Mesodermal cell (in vitro differentiated cells): Measurements from ENCODE around the gene TMEM63C.
"Not testable (repeated sequence)": the region's sequence is repeated elsewhere in the genome, so short reads cannot be mapped to it uniquely, and the experiment has no call there.

Source experiments
- H3K27ac ChIP-seq: 2 replicates; pipeline ENCODE4 v1.7.0; 2013; ENCODE audit warnings: mild to moderate bottlenecking, low read depth, low read length, moderate library complexity; ENCODE audit not compliant: severe bottlenecking
- H3K36me3 ChIP-seq: 2 replicates; pipeline ENCODE4 v1.7.1; 2013; ENCODE audit warnings: mild to moderate bottlenecking, low read length, moderate library complexity; ENCODE audit not compliant: control insufficient read depth, insufficient read depth
- H3K4me1 ChIP-seq: one replicate; pipeline ENCODE4 v1.7.1; 2013; ENCODE audit warnings: mild to moderate bottlenecking, low read length; ENCODE audit not compliant: insufficient read depth, control insufficient read depth, poor library complexity, severe bottlenecking
- H3K4me3 ChIP-seq: 2 replicates; pipeline ENCODE4 v1.7.0; 2013; ENCODE audit warnings: low read length, control low read depth, mild to moderate bottlenecking; ENCODE audit not compliant: insufficient read depth, poor library complexity, severe bottlenecking; ENCODE audit errors: extremely low read depth
- H3K9me3 ChIP-seq: 2 replicates; pipeline ENCODE4 v1.7.1; 2013; ENCODE audit warnings: mild to moderate bottlenecking, low read length, moderate library complexity; ENCODE audit not compliant: control insufficient read depth
- WGBS, 2 experiments: methylation state at CpG; one replicate each; pipeline ENCODE4 v1.1.5; 2013; ENCODE audit warnings: missing lambda C conversion rate in 2 of 2; ENCODE audit not compliant: insufficient coverage in 2 of 2; 5-methylcytosine and 5-hydroxymethylcytosine counted together

Gene TMEM63C

GRCh38 chr14:77279719-77280118 lies 98.1 kb downstream of the TMEM63C start:
- Histone ChIP-seq H3K36me3 (peaks cover 55% of the 10 kb centered on the region), H3K9me3 (no peaks in the 10 kb centered on the region), H3K4me3 (no peak overlapping the region), H3K4me1 (no peaks in the 10 kb centered on the region), H3K27ac (no peak overlapping the region)
- whole genome bisulfite sequencing, 2 experiments = 79 to 97% methylated on average over 12 of the region's 13 CpGs

DNA sequence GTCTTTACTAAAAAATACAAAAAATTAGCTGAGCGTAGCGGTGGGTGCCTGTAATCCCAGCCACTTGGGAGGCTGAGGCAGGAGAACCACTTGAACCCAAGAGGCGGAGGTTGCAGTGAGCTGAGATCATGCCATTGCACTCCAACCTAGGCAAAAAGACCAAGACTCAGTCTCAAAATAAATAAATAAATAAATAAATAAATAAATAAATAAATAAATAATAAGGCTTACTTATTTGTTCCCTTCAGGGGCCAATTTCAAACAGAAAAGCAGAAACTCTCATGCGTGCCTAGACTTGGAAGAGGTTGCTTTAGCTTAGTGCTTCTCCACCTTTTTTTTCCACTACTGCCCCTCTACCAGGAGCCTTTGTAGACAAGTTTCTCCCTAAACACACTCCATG lies 99.3 kb downstream of the TMEM63C start:
- H3K9me3 ChIP-seq, H3K4me1 ChIP-seq, H3K4me3 ChIP-seq, H3K27ac ChIP-seq: not testable (repeated sequence)
- H3K36me3 ChIP-seq = peaks cover 67% of the 10 kb centered on the region
- WGBS, 2 experiments = 100% methylated on average over 2 to 3 of the region's 4 CpGs

DNA sequence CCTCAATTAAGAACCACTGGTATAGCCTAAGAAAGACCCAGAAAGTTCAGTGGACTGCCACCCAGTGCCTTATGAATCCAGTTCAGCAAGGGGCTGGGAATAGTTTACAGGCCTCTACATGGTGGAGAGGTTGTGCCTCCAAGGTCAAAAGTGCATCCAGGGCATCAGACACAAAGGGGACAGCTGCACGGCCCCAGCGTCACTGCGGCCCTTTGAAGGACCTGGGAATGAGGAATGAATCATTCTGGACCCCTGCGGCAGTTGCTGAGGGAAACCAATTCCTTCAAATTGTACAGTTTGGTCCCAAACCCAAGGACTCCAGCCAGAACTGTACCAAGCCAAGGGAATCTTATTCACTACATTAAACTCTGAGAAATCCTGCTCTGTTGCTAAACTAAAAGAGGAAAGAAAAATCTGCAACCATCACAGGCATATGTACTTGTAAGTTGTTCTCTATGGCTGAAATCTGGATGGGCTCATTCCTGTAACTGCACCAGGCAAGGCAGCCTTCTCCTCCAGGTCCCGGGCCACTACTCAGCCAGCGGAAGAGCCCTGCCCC lies 100.3 kb downstream of the TMEM63C start:
- Histone ChIP-seq H3K27ac (no peak overlapping the region), H3K9me3 (no peaks in the 10 kb centered on the region), H3K4me1 (no peaks in the 10 kb centered on the region), H3K36me3 (peaks cover 77% of the 10 kb centered on the region), H3K4me3 (no peak overlapping the region)
- WGBS, 2 experiments = 100% methylated on average over 3 to 4 of the region's 6 CpGs

DNA sequence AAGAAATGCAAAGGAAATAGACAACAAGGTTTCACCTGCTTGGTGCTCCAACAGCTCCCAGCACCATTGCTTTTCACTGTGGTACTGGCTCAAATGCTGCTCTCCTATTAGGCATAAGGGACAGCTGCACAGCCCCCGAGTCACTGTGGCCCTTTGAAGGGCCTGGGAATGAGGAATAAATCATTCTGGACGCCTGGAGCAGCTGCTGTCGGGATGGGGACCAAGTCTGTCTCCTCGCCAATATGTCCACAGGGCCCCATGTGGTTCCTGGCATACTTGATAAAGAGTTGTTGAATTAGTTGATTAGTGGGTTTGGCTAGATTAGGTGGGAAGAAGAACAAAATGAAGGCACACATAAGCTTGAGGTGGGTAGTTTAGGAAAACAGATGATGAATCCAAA lies 102.5 kb downstream of the TMEM63C start:
- 89 to 92% methylated on average over 4 of the region's 4 CpGs for WGBS, 2 experiments
- H3K9me3 ChIP-seq = no peaks in the 10 kb centered on the region
- H3K4me1 ChIP-seq = no peaks in the 10 kb centered on the region
- H3K27ac ChIP-seq = no peak overlapping the region
- H3K36me3 ChIP-seq = peaks cover 79% of the 10 kb centered on the region
- no peak overlapping the region for H3K4me3 ChIP-seq

DNA sequence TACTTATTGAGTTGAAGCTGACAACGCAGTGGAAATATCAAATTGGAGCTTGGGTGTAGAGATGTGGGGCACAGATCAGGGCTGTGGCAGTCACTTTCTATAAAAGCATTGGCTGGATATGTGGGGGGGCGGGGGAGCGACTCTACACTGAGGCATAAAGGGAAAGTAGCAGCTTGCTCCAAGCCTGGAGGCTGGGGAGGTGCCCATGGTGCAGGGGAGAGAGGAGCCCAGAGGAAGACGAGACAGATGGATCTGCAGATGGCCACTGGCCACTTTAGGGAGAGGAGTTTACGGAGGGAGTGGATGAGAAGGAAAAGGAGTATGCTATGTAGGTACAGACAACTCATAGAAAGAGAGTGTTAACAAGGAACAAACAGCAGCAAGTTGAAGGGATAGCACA lies 102.9 kb downstream of the TMEM63C start:
- H3K27ac ChIP-seq = no peak overlapping the region
- peaks cover 76% of the 10 kb centered on the region for H3K36me3 ChIP-seq
- no peaks in the 10 kb centered on the region for H3K4me1 ChIP-seq
- H3K4me3 ChIP-seq = no peak overlapping the region
- WGBS, 2 experiments = 96 to 97% methylated on average over 5 of the region's 5 CpGs
- H3K9me3 ChIP-seq = no peaks in the 10 kb centered on the region

DNA sequence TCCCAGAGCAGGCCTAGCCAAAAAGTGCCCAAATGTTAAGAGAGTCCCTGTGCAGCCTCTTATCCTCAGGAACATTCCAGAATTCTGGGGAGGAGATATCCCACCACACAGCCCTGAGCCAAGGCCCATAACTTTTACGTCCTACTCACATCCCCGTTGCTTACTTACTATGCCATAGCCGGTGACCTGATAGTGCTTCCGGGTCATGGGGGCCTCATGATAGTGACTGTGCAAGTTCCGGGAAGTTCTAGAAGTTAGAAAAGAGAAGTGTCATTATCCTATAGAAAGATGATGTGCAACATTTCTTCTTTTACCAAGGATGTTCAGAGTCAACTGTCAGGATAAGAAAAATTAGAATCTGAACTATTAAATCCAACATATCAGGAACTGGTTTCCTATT lies 105.0 kb downstream of the TMEM63C start:
- H3K27ac ChIP-seq = no peak overlapping the region
- peaks cover 15% of the 10 kb centered on the region for H3K4me1 ChIP-seq
- WGBS, 2 experiments = 95% methylated on average over 4 of the region's 5 CpGs; no CpG with 5 or more reads in 1 of the 2 experiments
- peaks cover 75% of the 10 kb centered on the region for H3K36me3 ChIP-seq
- no peaks in the 10 kb centered on the region for H3K9me3 ChIP-seq
- H3K4me3 ChIP-seq = no peak overlapping the region

- WGBS, 2 experiments = 86 to 90% methylated on average over 3 of the region's 4 CpGs
- H3K27ac ChIP-seq = peak overlapping the region; percentile 73
- H3K36me3 ChIP-seq = peaks cover 56% of the 10 kb centered on the region
- peaks cover 15% of the 10 kb centered on the region for H3K4me1 ChIP-seq
- no peak overlapping the region for H3K4me3 ChIP-seq
- H3K9me3 ChIP-seq = no peaks in the 10 kb centered on the region
Measured at GRCh38 chr14:77290705-77291104, 109.1 kb downstream of the TMEM63C start.

DNA sequence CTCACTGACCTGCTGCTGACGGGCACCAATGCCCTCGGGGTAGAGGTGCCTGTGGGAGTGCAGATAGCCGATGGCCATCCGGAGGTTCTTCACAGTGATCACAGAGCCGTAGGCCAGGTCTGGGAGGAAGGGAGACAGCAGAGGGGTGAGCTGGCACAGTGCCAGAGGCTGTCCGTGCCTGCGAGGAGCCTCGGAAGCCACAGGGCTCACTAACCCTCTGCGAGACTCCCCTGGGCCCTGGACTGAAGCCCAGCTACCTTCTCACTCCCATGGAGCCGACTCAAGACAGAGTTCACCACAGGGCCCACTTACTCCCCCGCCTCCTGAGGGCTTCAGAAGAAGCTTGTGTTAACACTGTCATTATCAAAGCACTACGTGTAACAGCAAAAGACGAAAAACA lies 114.6 kb downstream of the TMEM63C start:
- peaks cover 4% of the 10 kb centered on the region for H3K4me1 ChIP-seq
- H3K9me3 ChIP-seq = no peaks in the 10 kb centered on the region
- peaks cover 58% of the 10 kb centered on the region for H3K36me3 ChIP-seq
- H3K4me3 ChIP-seq = no peak overlapping the region
- no peak overlapping the region for H3K27ac ChIP-seq
- 96 to 98% methylated on average over 9 to 11 of the region's 13 CpGs for WGBS, 2 experiments

DNA sequence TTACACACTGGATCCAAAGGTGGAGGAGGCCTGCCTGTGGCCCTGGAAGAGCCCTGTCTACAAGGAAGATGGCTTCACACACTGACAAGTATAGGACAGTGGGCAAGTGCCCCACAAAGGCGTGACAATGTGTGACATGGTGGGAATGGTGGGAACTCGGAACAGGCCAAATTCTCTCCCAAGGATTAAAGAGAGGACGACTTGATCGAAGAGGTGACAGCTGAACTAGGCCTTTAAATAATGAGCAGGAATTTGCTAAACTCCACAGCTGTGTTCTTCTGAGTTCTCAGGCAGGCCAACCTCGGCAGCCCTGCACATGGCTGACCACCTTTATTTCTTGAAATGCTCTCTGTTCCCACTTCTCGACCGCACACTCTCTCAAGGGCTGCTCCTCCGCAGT lies 115.3 kb downstream of the TMEM63C start:
- Histone ChIP-seq H3K9me3 (no peaks in the 10 kb centered on the region), H3K4me1 (peaks cover 6% of the 10 kb centered on the region), H3K27ac (no peak overlapping the region), H3K4me3 (no peak overlapping the region), H3K36me3 (peaks cover 61% of the 10 kb centered on the region)
- WGBS, 2 experiments = 92 to 97% methylated on average over 8 of the region's 8 CpGs

- Histone ChIP-seq H3K4me3 (no peak overlapping the region), H3K9me3 (no peaks in the 10 kb centered on the region), H3K36me3 (peaks cover 68% of the 10 kb centered on the region), H3K4me1 (peaks cover 35% of the 10 kb centered on the region), H3K27ac (no peak overlapping the region)
- WGBS, 2 experiments = 90 to 100% methylated on average over 4 of the region's 4 CpGs
Measured at GRCh38 chr14:77299771-77300170, 118.2 kb downstream of the TMEM63C start.

DNA sequence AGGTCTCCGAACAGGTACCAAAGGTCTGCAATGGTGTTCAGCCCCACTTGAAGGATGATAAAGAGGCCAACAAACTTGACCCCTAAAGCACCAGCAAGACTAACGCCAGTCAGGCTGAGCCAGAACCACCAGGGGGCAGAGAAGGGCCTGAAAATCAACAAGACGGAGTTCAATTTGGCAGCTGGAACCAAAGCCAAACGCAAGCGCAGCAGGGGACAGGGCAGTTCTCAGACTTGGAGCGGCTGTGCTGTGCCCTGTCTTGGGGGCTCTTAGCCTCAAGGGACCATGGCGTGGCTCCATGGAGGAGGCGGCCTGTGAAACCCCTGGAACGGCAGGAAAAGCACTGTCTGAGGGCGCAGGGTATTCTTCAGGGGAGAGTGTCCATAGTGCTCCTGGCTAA lies 119.5 kb downstream of the TMEM63C start:
- Histone ChIP-seq H3K4me3 (no peak overlapping the region), H3K27ac (no peak overlapping the region), H3K4me1 (peaks cover 39% of the 10 kb centered on the region), H3K36me3 (peaks cover 67% of the 10 kb centered on the region), H3K9me3 (no peaks in the 10 kb centered on the region)
- WGBS, 2 experiments = 33 to 46% methylated on average over 8 to 9 of the region's 10 CpGs
